Measurements from ENCODE around the gene TNFAIP8L1. TPM values are rescaled to one million over a fixed set of nuclear protein-coding genes. Genes with fewer than 3 reads are reported as not detected.

The TNFAIP8L1 gene
- polyA plus RNA-seq, 1 donor (not counting 4 experiments of a cell fraction or from before 2014, with no cell fraction given): 4.7 TPM

DNA sequence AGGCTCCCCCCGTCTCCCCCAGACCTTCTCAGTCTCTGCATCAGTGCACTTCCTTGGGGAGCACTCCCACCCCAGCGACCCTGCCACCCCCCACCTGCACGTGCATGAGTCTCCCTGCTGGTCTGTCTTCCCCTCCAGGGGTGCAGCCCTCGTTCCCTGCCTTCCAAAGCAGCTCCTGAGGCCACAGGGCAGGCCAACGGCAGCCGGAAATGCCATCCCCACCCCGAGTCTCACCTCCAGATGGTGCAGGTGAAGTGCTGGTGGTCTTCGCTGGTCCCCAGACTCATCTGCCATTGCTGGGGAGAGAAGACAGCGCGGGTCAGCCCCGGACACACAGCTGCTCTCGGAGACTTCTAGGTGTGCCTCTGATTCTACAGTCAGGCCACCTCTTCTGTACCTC is 25.3 kb downstream of the TNFAIP8L1 start:
- Histone ChIP-seq H3K27ac (ENCODE audit: control insufficient read depth, insufficient read depth, low read length) (no peak overlapping the region), H3K4me2 (ENCODE audit: control insufficient read depth, extremely low read depth, insufficient read depth, low read depth, low read length) (no peak overlapping the region), H3K36me3 (ENCODE audit: control insufficient read depth in 2 of 2, extremely low read depth in 1 of 2, insufficient read depth in 2 of 2, low read length in 2 of 2) (peaks cover 29 to 56% of the 10 kb centered on the region in 2 experiments), H4K20me1 (ENCODE audit: control insufficient read depth, extremely low read depth, insufficient read depth, low read length) (no peaks in the 10 kb centered on the region), H3K9ac (ENCODE audit: control insufficient read depth, extremely low read depth, insufficient read depth, low read length) (no peak overlapping the region), H3K79me2 (ENCODE audit: control insufficient read depth, insufficient read depth, low read length) (peaks cover 37% of the 10 kb centered on the region), H2AFZ (ENCODE audit: control insufficient read depth, low read length) (no peak overlapping the region), H3K27me3 (ENCODE audit: control insufficient read depth, extremely low read depth, insufficient read depth, low read length) (no peaks in the 10 kb centered on the region), H3K9me1 (ENCODE audit: control insufficient read depth, extremely low read depth, insufficient read depth, low read length) (no peaks in the 10 kb centered on the region), H3K9me3 (ENCODE audit: control insufficient read depth, low read depth, low read length) (no peaks in the 10 kb centered on the region), H3K4me1 (ENCODE audit: control insufficient read depth, extremely low read depth, insufficient read depth, low read length) (peaks cover 6% of the 10 kb centered on the region), H3K4me3 (ENCODE audit: control insufficient read depth in 2 of 3, extremely low read depth in 1 of 3, insufficient read depth in 2 of 3, low read depth in 1 of 3, low read length in 3 of 3) (no peak overlapping the region)
- TF ChIP-seq EZH2 (IDR thresholded peaks at IDR 0.05; ENCODE audit: low read length): no peak
- FAIRE-seq (no peak), DNase-seq (ENCODE audit: low read depth, low spot score) (no peak)
- dilution Hi-C loops (cut with MboI; ENCODE audit: extremely low pct_ligation_motif_present, low sequenced_read_pairs): no loop called here

DNA sequence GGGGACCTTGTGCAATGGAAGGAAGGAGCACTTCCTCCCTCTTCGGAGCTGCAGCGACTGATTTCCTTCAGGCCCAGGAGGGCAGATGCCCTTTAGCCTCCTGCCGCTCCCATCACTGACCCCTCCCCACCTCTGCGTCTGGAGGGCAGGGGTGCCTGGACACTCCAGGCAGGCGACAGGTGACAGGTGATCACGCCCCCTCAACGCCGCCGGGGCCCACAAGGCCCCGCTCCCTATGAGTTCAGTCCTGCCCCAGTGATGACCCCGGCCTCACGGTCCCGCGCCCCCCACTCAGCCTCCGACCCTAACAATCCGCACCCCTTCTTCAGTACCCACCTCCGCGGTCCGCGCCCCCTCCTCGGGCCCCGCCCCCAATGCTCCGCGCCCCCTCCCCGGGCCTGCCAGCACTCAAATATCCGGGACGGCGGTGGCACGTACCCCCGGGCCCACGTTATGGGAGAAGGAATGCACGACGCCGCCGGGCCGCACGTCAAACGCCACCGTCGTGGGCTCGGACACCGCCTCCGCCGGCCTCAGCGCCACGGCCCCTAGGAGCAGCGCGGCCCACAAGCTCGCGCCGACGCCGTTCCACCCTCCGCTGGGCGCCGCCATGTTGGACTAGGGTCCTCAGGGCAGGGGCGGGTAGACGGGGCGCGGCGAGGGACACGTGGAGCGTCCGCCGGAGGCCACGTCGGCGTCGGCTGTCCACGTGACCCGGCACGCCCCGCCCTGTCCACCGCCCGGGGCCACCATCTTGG is 30.6 kb downstream of the TNFAIP8L1 start, which contains the start of gene MYDGF:
Gene MYDGF, minus strand, starts transcription at position 620 of the 758 bp plus-strand sequence. Its CDS starts 8 bp downstream, at position 612.
- peaks cover 31% of the 10 kb centered on the region for H3K79me2 ChIP-seq (ENCODE audit: control insufficient read depth, insufficient read depth, low read length)
- FAIRE-seq (no peak), DNase-seq (ENCODE audit: low read depth, low spot score) (peak; percentile 44)
- peak within 1 kb of the TSS; percentile 46 for H2AFZ ChIP-seq (ENCODE audit: control insufficient read depth, low read length)
- H3K27ac ChIP-seq (ENCODE audit: control insufficient read depth, insufficient read depth, low read length): peak within 1 kb of the TSS; percentile 82
- H3K9ac ChIP-seq (ENCODE audit: control insufficient read depth, extremely low read depth, insufficient read depth, low read length): peak within 1 kb of the TSS; percentile 96
- dilution Hi-C loops (cut with MboI; ENCODE audit: extremely low pct_ligation_motif_present, low sequenced_read_pairs): no loop called here
- H3K9me1 ChIP-seq (ENCODE audit: control insufficient read depth, extremely low read depth, insufficient read depth, low read length): no peaks in the 10 kb centered on the region
- no peaks in the 10 kb centered on the region for H3K27me3 ChIP-seq (ENCODE audit: control insufficient read depth, extremely low read depth, insufficient read depth, low read length)
- H4K20me1 ChIP-seq (ENCODE audit: control insufficient read depth, extremely low read depth, insufficient read depth, low read length): no peaks in the 10 kb centered on the region
- H3K4me2 ChIP-seq (ENCODE audit: control insufficient read depth, extremely low read depth, insufficient read depth, low read depth, low read length): peak within 1 kb of the TSS; percentile 85
- H3K4me3 ChIP-seq (ENCODE audit: control insufficient read depth in 2 of 3, extremely low read depth in 1 of 3, insufficient read depth in 2 of 3, low read depth in 1 of 3, low read length in 3 of 3): peak within 1 kb of the TSS; percentile 79 to 96 (median 86)
- peaks cover 9 to 31% of the 10 kb centered on the region in 2 experiments for H3K36me3 ChIP-seq (ENCODE audit: control insufficient read depth in 2 of 2, extremely low read depth in 1 of 2, insufficient read depth in 2 of 2, low read length in 2 of 2)
- peaks cover 16% of the 10 kb centered on the region for H3K4me1 ChIP-seq (ENCODE audit: control insufficient read depth, extremely low read depth, insufficient read depth, low read length)
- TF ChIP-seq, protein P1, sequence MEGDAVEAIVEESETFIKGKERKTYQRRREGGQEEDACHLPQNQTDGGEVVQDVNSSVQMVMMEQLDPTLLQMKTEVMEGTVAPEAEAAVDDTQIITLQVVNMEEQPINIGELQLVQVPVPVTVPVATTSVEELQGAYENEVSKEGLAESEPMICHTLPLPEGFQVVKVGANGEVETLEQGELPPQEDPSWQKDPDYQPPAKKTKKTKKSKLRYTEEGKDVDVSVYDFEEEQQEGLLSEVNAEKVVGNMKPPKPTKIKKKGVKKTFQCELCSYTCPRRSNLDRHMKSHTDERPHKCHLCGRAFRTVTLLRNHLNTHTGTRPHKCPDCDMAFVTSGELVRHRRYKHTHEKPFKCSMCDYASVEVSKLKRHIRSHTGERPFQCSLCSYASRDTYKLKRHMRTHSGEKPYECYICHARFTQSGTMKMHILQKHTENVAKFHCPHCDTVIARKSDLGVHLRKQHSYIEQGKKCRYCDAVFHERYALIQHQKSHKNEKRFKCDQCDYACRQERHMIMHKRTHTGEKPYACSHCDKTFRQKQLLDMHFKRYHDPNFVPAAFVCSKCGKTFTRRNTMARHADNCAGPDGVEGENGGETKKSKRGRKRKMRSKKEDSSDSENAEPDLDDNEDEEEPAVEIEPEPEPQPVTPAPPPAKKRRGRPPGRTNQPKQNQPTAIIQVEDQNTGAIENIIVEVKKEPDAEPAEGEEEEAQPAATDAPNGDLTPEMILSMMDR (optimal IDR thresholded peaks at IDR 0.05 in 1 of 3, IDR thresholded peaks at IDR 0.05 in 1 of 3, conservative IDR thresholded peaks at IDR 0.05 in 1 of 3; ENCODE audit: extremely low read depth in 1 of 3, insufficient read depth in 2 of 3, low read length in 3 of 3): no peak
- no peak for TF ChIP-seq EZH2 (IDR thresholded peaks at IDR 0.05; ENCODE audit: low read length)
- H3K9me3 ChIP-seq (ENCODE audit: control insufficient read depth, low read depth, low read length): no peaks in the 10 kb centered on the region

Data from keratinocyte (primary cell).